GM18951 (cell line): ENCODE data around the gene DAD1.
A peak's percentile ranks its signal among the peaks of the same experiment; 100 is the strongest.

ENCODE experiments used
- POLR2A ChIP-seq: IDR thresholded peaks from 4 replicates; pipeline ENCODE4 v1.6.1; 2011; ENCODE audit warnings: mild to moderate bottlenecking; ENCODE audit not compliant: insufficient read length, insufficient read depth; ENCODE audit errors: extremely low read depth
- in situ Hi-C: fragments of 300-500 bp; cut with MboI; formaldehyde crosslinking; loops from one replicate; pipeline ENCODE4 v1.12.0; 2022; ENCODE audit warnings: low sequenced_read_pairs, mixed read lengths, inconsistent platforms; ENCODE audit not compliant: unreplicated experiment

Gene DAD1

GRCh38 chr14:22541721-22542120 lies 47.3 kb downstream of the DAD1 start:
- in situ Hi-C loops, result no loop called here
- TF ChIP-seq POLR2A, result no peak

- in situ Hi-C loops, result no loop called here
Observed at GRCh38 chr14:22540811-22541360, 48.1 kb downstream of the DAD1 start.

GRCh38 chr14:22540293-22540692 lies 48.7 kb downstream of the DAD1 start:
- in situ Hi-C loops, result no loop called here
- TF ChIP-seq POLR2A, result no peak

More at GRCh38 chr14:22540811-22541360, 48.1 kb downstream of the DAD1 start:
- no peak for TF ChIP-seq POLR2A

- no peak for TF ChIP-seq POLR2A
- in situ Hi-C loops, result no loop called here
Observed at GRCh38 chr14:22539831-22540230, 49.2 kb downstream of the DAD1 start.

- no peak for TF ChIP-seq POLR2A
- in situ Hi-C loops, result no loop called here
Observed at GRCh38 chr14:22538671-22539228, 50.3 kb downstream of the DAD1 start.

- peak; percentile 24 for TF ChIP-seq POLR2A
- in situ Hi-C loops, result no loop called here
Observed at GRCh38 chr14:22537436-22538310, 51.4 kb downstream of the DAD1 start.

GRCh38 chr14:22536853-22537338 lies 52.1 kb downstream of the DAD1 start:
- peak; percentile 30 for TF ChIP-seq POLR2A
- in situ Hi-C loops, result no loop called here

- peak; percentile 27 for TF ChIP-seq POLR2A
- in situ Hi-C loops, result no loop called here
Observed at GRCh38 chr14:22535916-22536315, 53.1 kb downstream of the DAD1 start.

- no peak for TF ChIP-seq POLR2A
- in situ Hi-C loops, result no loop called here
Observed at GRCh38 chr14:22535126-22535525, 53.9 kb downstream of the DAD1 start.

GRCh38 chr14:22534547-22534946 lies 54.5 kb downstream of the DAD1 start:
- TF ChIP-seq POLR2A, result peak; percentile 14
- in situ Hi-C loops, result no loop called here

GRCh38 chr14:22533739-22534359 lies 55.2 kb downstream of the DAD1 start:
- peak; percentile 33 for TF ChIP-seq POLR2A
- in situ Hi-C loops, result no loop called here

GRCh38 chr14:22533057-22533704 lies 55.8 kb downstream of the DAD1 start:
- in situ Hi-C loops, result no loop called here
- peak; percentile 2 for TF ChIP-seq POLR2A

- in situ Hi-C loops, result no loop called here
- no peak for TF ChIP-seq POLR2A
Observed at GRCh38 chr14:22532345-22533056, 56.5 kb downstream of the DAD1 start.
